GM18520 (cell line): ENCODE results near the gene GRIK5.

Experiments used
- ATAC-seq: cut with Tn5 transposase; IDR thresholded peaks from one replicate; pipeline ENCODE4 v1.9.1; 2021; ENCODE audit not compliant: unreplicated experiment

GRIK5 gene

GRCh38 chr19:42076380-42076944 lies 6.5 kb upstream of the GRIK5 start:
- no peak for ATAC-seq

- ATAC-seq = peak; percentile 93
These were observed 5.8 kb upstream of the GRIK5 start, which contains the start of gene ZNF574 for GRCh38 chr19:42075616-42076379. Gene ZNF574, plus strand, starts transcription at chr19:42076166. Its CDS starts 2,441 bp downstream, at chr19:42078607.

DNA sequence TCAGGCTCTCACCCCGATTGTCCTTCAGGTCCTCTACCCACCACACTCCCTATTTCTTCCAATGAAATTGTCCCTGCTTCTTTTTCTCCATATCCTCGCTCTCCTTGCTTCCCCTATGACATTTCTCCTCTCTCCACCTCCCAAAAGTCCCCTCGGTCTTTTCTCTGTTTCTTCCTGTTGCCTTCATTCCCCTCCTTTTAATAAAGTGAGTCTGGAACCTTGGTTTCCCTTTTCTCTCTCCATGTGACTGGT lies 5.3 kb upstream of the GRIK5 start:
- no peak for ATAC-seq

- no peak for ATAC-seq
These were observed 4.7 kb upstream of the GRIK5 start for GRCh38 chr19:42074513-42075363.

- ATAC-seq = no peak
These were observed 1.2 kb upstream of the GRIK5 start for GRCh38 chr19:42071247-42071646.

DNA sequence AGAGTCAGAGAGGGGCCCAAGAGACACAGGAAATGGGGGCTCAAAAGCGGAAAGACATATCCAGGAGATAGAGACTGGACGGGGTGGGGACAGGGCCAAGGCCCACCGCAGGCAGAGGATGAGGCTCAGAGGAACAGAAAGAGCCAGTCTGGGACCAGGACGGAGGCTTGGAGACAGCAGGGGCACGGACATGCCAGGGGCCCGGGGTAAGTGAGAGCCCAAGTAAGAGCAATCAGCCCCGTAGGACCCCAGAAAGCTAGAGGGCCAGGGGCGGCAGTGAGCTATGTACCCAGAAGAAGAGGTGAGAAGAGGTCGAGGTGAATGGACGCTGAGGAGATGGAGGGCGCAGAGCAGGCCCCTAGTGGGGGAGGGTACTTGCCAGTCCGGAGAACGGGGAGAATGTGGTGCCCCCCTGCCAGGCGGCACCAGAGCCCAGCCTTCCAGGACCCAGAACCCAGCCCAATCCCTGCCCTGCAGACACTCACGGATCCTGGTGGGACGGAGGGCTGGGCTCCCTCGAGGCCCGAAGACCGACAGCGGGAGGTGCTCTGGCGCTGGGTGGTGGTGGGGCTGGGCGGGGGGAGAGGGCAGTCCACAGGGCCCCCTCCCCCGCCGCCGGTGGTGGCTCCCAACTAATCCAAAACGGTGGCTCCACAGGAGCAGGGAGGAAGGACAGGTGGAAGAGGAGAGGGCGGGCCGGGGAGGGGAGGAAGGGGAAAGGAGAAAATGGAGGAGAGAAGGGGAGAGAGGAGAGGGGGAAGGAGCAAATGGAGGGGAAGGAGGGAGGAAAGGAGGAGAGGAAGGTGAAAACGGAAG lies 1.0 kb downstream of the GRIK5 start:
- ATAC-seq = no peak

DNA sequence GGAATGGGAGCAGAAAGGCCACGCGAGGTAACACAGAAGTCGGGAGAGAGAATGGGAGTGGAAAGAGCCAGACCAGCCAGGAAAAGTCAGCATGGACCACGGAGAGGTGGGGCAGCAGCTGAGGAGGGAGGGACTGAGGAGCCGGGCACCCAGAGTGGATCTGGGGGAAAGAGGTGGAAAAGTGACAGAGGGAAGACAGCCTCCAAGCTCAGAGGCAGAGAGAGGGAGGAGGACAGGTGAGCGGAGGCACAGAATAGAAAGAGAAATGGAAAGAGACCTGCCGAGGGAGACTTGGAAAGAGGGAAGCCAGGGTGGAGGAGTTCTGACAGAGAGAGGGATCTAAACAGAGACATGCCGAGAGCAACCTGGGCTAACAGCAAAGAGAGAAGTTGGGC lies 1.6 kb downstream of the GRIK5 start:
- ATAC-seq = no peak

DNA sequence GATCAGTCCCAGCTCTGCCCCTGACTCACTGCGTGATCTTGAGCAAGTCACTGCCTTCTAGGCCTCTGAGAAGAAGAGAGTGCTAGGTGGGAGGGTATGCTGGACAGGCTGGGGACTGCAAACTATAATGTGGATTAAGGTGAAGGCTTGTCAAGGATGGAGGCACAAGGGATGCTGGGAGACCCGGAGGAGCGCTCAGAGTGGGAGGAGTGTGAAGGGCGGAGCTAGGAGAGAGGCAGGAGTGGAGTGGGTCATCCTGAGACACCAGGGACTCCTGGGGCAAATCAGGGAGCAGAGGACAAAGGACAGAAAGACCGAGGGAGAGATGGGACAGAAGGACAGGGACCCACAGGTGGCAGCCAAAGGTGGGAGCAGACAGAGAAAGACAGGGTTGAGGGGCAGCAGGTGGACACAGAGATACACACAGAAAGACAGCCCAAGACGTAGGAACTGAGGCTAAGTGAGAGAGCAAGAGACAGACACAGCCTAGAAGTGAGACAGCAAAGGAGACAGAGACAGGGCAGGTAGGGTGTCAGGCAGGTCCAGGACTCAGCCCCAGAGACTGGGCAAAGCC lies 2.6 kb downstream of the GRIK5 start:
- no peak for ATAC-seq

DNA sequence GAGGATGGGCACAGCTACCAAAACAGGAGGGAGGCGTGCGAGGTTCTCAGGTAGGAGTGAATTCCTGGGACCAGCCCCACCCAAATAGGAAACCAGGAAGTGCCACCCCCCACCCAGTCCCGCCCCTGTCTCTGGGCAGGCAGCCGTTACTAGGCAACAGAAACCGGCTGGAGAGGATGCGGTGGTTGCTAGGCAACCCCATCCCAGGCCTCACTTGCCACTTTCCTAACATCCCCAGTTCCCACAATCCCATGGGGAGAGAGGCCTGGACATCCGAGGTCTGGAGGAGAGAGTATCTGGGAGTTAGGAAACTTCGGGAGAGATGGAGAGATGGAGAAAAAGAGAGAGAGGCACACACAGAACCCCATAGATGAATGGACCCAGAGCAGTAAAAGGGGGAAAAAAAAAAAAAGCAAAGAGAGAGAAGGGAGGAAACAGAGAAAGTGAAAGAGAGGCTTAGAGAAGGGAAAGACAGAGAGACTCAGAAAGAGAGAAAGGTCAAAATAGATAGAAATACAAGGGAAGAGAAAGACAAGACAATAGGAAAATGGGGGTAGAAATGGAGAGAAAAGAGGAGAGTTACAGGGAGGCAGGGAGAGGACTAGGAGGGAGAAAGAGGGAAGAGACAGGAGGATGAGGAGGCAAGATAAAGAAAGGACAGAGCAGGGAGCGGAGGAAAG lies 3.8 kb downstream of the GRIK5 start:
- ATAC-seq = no peak

GRCh38 chr19:42065511-42065910 lies 4.5 kb downstream of the GRIK5 start:
- ATAC-seq = no peak

DNA sequence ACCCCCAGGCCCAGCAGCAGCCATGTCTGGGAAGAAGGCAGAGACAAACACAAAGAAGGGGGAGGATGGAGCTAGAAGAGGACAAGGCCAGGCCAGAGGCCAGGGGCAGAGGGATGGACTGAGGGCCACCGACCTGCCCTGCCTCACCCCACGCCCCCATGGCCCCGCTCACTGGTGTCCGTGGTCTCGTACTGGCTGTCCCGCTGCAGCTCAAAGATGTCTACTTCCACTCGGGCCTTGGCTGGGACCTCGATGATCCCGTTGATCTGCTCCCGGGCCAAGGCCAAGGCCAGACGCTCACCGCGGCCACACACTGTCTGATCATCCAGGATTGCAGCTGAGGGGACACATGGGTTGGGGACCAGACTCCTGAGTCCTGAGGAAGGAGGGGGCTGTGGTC lies 5.0 kb downstream of the GRIK5 start:
- no peak for ATAC-seq

- ATAC-seq = no peak
These were observed 5.6 kb downstream of the GRIK5 start for GRCh38 chr19:42064432-42064831.

DNA sequence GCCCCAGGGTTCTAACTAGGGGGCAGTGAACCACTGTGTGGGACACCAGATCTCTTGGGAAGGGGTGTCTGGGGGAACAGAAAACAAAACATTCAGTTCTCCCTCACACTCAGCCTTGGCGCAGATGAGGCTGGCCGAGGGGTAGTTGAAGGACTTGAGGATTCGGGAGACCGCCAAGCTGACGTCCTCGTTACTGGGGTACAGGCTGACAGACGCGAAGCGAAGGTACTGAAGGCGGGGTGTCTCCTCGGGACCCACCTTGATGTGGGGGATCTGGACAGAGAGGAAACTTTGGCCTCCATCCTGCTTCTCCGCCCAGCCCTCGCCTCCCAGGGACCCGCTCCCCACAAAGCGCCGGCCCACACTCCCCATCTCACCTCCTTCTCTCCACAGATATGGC lies 7.6 kb downstream of the GRIK5 start:
- ATAC-seq = no peak

DNA sequence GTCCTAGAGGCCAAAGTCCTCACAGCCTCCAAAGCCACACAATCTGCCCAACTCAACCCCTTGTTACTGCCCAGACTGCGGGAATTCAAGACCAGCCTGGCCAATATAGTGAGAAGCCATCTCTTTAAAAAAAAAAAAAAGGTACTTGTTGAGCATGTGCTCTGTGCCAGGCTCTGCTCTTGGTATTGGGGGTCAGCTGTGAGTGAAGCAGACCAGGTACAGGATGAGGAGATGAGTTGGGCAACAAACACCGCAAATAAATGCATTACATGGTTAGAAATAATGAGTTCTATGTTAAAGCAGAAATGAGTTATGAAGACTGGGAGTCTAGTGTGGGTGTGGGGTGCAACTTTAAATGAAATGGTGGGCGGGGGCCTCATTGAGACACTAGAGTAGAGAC lies 9.9 kb downstream of the GRIK5 start:
- no peak for ATAC-seq

DNA sequence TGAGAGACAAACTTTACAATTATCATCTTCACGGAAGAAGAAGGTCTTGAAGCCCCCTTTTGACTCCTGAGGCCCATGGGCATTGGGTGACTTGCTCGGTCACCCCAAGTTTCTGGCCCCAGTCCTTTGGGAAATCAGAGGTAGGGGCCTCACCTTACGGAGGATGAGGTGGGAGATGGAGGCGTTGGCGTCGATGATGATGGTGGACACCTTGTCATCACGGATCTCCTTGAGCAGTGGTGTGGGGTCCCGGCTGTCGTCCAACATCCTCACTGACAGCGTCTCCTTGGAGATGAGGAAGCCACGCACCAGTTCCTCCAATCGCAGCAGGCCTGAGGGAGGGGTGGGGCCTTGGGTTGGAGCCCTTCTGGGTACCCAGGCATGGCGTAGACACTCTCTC lies 10.8 kb downstream of the GRIK5 start:
- ATAC-seq = no peak

- ATAC-seq = no peak
These were observed 12.2 kb downstream of the GRIK5 start for GRCh38 chr19:42057846-42058245.

GRCh38 chr19:42054205-42054604 lies 15.8 kb downstream of the GRIK5 start:
- no peak for ATAC-seq

GRCh38 chr19:42053037-42053935 lies 16.7 kb downstream of the GRIK5 start:
- no peak for ATAC-seq

DNA sequence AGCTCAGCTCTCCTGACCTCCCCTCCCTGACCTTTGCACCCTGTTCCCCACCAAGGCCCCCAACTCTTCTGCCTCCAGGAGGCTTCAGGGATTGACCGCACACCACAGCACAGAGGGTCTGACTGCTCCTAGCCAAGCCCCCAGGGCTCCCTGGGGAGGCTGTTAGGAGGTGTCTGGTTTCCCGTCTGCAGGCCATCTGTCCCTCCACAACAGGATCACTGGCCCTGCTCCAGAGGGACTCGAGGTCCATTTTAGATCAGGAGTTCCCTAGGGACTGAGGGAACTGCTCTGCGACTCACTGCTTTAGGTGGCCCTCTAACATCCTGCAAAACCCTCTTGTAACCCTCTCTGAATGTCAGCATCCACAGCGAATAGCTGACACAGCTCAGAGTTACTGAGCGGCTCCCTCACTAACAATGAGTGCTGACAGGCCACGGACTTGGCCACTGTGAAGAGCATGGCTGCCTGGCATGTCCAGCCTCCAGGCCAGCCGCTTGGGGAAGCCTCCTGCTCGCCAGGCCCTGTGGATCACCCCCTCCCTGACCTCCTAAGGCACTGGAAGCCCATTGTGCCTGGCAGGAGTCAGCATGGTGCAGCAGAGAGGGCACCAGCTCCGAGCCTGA lies 17.7 kb downstream of the GRIK5 start:
- ATAC-seq = no peak
